Midbrain (tissue), 1 donor: ENCODE results near the gene ARL8A.
"Not testable (repeated sequence)": the region's sequence is repeated elsewhere in the genome, so short reads cannot be mapped to it uniquely, and the experiment has no call there.

Experiments
- DNase-seq: peaks from one replicate; lab custom pipeline; 2025; lab: John Stamatoyannopoulos, UW

The ARL8A gene

DNA sequence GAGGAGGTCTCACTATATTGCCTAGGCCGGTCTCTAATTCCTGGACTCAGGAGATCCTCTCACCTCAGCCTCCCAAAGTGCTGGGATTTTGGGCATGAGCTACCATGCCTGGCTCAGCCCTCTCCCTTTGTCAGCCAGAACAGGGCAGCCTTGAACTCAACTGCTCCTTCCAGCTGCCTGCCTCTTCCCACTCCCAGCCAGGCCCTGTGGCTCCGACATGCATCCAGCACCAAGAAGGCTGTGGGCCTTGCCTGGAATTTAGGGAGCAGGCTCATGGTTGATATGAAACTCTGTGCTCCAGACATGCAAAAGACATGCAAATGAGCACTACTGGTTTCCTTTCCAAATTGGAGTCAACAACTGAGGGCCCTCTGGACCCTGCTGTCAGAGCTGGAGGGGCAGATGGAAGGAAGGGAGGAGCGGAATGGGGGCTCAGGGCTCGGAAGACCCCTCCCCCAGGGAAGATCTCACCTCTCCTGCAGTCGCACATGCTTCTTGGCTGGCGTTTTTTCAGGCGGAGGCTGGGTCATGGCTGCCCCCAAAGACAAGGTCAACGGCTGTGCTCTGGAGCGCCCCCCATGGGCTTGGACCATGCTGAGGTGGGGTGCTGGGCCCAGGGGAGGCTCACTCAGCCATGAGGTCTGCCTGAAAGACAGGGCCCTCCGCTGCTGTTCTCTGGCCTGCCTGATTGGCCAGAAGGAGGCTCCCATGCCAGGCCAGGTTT is 14.4 kb upstream of the ARL8A start:
- DNase-seq: no peak

- no peak for DNase-seq
Observed at GRCh38 chr1:202157945-202158344, 13.4 kb upstream of the ARL8A start.

DNA sequence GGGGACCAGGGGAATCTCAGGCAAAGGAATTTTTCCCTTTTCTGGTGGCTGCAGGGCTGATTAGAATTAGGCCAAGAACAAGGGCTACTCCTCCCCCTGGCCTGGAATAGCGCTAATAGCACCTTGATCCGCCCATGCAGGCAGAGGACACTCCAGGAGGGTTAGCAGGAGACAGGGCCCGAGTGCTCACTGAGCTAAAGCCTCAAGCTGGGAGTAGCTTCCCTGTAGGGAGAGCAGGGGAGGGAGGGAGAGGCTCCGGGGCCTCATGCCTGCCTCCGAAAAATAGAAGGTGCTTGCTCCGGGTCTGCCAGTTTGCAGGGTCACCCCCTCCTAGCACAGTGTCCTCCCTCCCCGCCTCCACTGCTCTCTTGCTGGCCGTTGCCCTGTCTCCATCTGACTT is 12.1 kb upstream of the ARL8A start:
- no peak for DNase-seq

DNA sequence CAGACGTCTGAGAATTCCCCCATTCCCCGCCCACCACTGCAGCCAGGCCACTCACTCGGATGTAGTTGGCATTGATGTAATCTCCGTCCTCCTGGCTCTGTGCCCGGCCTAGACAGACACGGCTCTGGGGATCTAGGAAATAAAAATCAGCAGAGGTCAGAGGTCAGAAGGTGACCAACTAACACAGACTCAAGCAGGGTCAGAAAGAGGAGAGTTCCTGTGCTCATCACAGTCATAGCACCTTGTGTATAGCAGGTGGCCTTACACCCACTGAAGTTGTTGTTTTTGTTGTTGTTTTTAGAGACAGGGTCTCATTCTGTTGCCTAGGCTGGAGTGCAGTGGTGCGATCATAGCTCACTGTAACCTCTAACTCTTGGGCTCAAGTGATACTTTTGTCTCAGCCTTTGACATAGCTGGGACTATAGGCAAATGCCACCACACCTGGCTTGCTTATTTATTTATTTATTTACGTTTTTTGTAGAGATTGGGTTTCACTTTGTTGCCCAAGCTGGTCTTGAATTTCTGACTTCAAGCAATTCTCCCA is 11.0 kb upstream of the ARL8A start:
- DNase-seq: no peak

DNA sequence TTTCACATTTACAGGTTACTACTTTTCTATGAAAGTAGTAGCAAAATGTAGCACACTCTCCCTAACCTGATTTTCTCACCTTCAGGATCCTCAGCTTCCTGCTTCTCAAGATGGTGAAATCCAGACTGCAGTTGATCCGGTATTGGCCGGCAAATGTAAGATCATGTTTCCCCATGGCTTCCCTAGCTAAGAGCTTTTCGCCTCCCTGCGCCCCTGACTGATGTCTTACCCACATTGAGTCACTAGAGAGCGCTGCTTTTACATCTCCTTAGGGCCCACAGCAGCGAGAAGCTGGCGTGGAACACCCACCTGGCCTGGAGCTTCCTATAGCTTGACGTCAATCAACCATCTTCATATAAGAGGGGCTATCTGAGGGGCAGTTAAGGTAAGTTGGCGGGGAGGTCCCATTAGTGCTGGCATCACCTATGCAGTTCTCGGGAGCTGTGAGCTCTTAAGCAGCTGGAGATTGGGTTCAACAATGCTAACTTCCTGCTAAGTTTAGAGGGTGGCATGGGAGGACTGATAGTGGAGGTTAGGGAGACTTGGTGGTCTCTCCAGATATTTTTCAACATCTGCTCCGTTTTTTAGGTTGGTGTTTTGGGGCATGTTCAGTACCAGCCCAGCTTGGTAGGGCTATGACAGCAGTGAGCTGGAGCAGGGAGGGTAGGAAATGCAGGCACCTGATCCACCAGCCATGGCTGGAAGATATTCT is 10.4 kb upstream of the ARL8A start:
- peak; percentile 43 for DNase-seq

GRCh38 chr1:202154148-202154765 is 9.7 kb upstream of the ARL8A start:
- DNase-seq: no peak

DNA sequence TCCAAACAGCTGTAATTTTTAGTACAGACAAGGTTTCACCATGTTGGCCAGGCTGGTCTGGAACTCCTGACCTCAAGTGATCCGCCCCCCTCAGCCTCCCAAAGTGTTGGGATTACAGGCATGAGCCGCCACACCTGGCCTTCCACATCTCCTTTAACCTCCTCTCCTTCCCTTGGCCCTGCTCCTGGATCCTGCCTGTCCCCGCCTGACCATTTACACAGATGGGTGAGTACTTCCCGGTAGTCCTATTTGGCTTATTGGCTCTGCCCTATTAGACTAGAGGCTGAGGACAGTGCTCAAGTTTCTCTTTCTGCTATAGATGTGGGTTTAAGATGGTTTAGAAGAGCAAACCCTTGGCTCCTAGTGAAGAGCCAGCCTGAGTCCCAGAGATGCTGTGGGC is 8.7 kb upstream of the ARL8A start:
- DNase-seq: no peak

GRCh38 chr1:202152399-202152798 is 7.9 kb upstream of the ARL8A start:
- DNase-seq: no peak

DNA sequence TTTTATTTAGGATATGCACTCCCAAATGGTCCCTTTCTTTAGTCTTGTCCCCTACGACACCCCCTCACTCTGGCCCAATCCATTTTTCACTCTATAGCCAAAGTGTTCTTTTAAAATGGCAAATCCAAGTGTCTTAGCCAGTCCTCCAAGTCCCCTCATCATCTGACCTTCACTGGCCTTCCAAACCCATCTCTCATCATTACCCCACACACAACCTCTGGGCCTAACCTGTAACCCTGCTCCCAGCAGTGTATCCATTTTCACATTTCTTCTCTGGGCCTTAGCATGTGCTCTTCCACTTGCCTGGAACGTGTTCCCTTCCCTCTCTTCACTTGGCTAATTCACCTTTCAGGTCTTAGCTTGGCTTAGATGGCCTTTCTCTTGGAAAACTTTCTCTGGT is 6.5 kb upstream of the ARL8A start:
- DNase-seq: no peak

GRCh38 chr1:202150602-202151001 is 6.1 kb upstream of the ARL8A start:
- DNase-seq: no peak

DNA sequence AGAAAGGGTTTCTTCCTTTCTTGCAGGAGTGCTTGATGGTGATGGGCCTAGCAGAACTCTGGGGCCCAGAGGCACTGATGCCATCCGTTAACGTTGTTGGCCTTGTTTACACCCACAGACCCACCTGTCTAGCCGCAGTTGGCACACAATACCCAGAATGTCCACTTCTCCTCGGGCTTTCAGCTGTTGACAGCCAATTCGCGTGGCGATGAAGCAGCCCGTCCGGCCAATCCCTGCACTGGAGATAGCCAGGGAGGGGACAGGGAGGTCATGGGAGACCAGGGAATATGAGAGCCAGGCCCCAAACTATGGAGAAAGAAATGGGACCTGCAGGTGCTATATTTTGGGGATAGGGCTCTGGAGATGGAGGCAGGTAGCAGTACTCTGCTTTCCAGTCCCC is 5.7 kb upstream of the ARL8A start:
- DNase-seq: no peak

GRCh38 chr1:202149566-202149965 is 5.0 kb upstream of the ARL8A start:
- DNase-seq: no peak

DNA sequence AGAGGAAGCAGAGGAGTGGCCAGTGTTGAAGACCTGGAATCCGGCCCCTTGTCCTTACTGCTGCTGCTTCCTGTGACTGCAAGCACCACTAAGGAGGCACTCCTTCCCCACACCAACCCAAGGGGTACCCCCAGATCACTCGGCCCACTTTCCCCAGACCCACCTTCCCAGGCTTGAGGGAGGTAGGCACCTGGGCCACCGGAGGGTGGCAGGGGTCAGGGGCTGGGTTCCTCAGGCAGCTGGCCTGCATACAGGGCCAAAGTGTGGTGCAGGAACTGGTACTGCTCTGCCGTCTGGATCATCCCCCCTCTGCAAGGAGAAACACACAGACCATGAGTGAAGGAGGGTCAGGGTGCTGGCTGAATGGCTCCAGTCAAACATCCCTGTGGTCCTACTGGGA is 3.9 kb upstream of the ARL8A start:
- no peak for DNase-seq

GRCh38 chr1:202146993-202147392 is 2.5 kb upstream of the ARL8A start:
- no peak for DNase-seq

GRCh38 chr1:202146279-202146678 is 1.7 kb upstream of the ARL8A start:
- no peak for DNase-seq

GRCh38 chr1:202145744-202146140 is 1.2 kb upstream of the ARL8A start:
- not testable (repeated sequence) for DNase-seq

- DNase-seq: no peak
Observed at GRCh38 chr1:202145068-202145743, 669 bp upstream of the ARL8A start.

- DNase-seq: peak; percentile 59
Observed at GRCh38 chr1:202143768-202144401, 652 bp downstream of the ARL8A start.

DNA sequence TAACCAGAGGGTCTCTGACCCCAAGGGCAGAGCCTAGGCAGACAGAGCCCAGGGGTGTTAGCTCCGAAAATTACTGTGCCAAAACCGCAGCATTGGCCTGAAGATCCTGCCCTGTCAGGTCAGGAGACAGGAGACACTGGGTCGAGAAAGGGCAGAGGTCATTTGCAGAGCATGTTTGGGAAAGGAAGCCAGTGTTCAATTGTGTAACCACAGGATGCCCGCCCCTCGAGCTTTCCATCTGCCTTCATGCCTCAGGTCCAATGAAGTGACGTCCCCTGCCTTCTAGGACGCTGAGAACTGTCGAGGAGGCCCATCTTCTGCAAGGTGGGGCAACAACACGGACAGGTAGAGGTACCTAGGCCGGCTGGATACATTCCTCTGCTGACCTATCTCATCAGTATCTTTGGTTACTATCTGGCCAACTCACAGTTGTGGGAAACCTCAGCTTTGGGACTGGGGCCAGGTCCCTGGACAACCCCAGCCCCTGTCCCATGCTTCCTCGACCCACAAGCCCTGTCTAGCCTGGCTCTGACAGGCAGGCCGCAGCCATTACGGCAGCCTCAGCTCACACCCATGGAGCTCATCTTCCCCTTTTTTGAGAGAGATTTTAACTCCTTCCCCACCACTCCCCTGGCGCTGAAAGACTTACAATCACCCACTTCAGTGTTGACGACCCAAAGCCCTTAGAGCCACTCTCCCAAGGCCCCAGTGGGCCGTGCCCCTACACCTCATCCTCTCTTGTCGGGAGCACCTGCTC is 1.3 kb downstream of the ARL8A start:
- no peak for DNase-seq

DNA sequence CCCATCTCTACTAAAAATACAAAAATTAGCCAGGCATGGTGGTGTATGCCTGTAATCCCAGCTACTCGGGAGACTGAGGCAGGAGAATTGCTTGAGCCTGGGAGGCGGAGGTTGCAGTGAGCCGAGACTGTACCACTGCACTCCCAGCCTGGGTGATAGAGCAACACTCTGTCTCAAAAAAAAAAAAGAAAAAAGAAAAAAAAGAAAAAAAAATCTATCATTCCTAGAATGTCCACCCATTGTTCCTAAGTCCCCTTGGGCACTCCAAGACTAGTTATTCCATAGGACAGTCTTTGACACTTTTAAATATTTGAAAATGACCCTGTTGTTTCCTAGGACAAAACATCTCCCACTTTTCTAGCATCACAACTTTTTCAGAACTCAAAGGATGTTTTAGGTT is 3.1 kb downstream of the ARL8A start:
- not testable (repeated sequence) for DNase-seq

- no peak for DNase-seq
Observed at GRCh38 chr1:202140833-202141232, 3.7 kb downstream of the ARL8A start.
